Endodermal cell (in vitro differentiated cells): ENCODE measurements around the gene KAZN. TPM values are rescaled to one million over a fixed set of nuclear protein-coding genes. Genes with fewer than 3 reads are reported as not detected.

Experiments
- DNase-seq: peaks from one replicate; pipeline ENCODE4 v3.0.0-alpha.2; 2017
- H3K27ac ChIP-seq: 2 replicates; pipeline ENCODE4 v1.5.1; 2013; ENCODE audit warnings: mild to moderate bottlenecking, low read depth, low read length, moderate library complexity
- H3K27me3 ChIP-seq: 2 replicates; pipeline ENCODE4 v1.6.1; 2013; ENCODE audit warnings: mild to moderate bottlenecking, low read length, moderate library complexity; ENCODE audit not compliant: insufficient read depth, control insufficient read depth, poor library complexity, severe bottlenecking
- H3K36me3 ChIP-seq: 2 replicates; pipeline ENCODE4 v1.7.0; 2013; ENCODE audit warnings: mild to moderate bottlenecking, low read length, moderate library complexity; ENCODE audit not compliant: control insufficient read depth, insufficient read depth
- H3K4me1 ChIP-seq: one replicate; pipeline ENCODE4 v1.7.0; 2013; ENCODE audit warnings: low read length; ENCODE audit not compliant: control insufficient read depth, insufficient read depth
- H3K4me3 ChIP-seq: 2 replicates; pipeline ENCODE4 v1.5.1; 2013; ENCODE audit warnings: mild to moderate bottlenecking, low read length, moderate library complexity
- H3K9ac ChIP-seq: 2 replicates; pipeline ENCODE4 v1.6.1; 2013; ENCODE audit warnings: mild to moderate bottlenecking, low read length, moderate library complexity; ENCODE audit not compliant: poor library complexity, severe bottlenecking; ENCODE audit errors: extremely low read depth
- H3K9me3 ChIP-seq: 2 replicates; pipeline ENCODE4 v1.6.1; 2013; ENCODE audit warnings: mild to moderate bottlenecking, low read length, moderate library complexity; ENCODE audit not compliant: control insufficient read depth
- H3K27ac Mint-ChIP-seq: 2 replicates; pipeline ENCODE4 v1.8.0; 2020; ENCODE audit warnings: mixed read lengths
- H3K27me3 Mint-ChIP-seq: 2 replicates; pipeline ENCODE4 v1.8.0; 2021; ENCODE audit warnings: mild to moderate bottlenecking, mixed read lengths; ENCODE audit not compliant: insufficient read depth
- H3K36me3 Mint-ChIP-seq: 2 replicates; pipeline ENCODE4 v1.8.0; 2020; ENCODE audit warnings: low read depth, mixed read lengths
- H3K4me1 Mint-ChIP-seq: 2 replicates; pipeline ENCODE4 v1.8.0; 2020; ENCODE audit warnings: mixed read lengths
- H3K4me3 Mint-ChIP-seq: 2 replicates; pipeline ENCODE4 v1.8.0; 2020; ENCODE audit warnings: mild to moderate bottlenecking, moderate library complexity, mixed read lengths
- H3K9me3 Mint-ChIP-seq: 2 replicates; pipeline ENCODE4 v1.8.0; 2020; ENCODE audit warnings: mild to moderate bottlenecking, mixed read lengths
- CTCF ChIP-seq: fragments of 200-600 bp; sonication (generic); conservative IDR thresholded peaks from 2 replicates; pipeline ENCODE4 v1.5.0; 2021; ENCODE audit warnings: antibody characterized with exemption, mild to moderate bottlenecking
- WGBS, 2 experiments: methylation state at CpG; one replicate each; pipeline versions ENCODE4 v1.1.5 to v1.1.7; 2013; ENCODE audit warnings: missing lambda C conversion rate in 2 of 2, mixed read lengths in 1 of 2; ENCODE audit not compliant: insufficient coverage in 1 of 2, insufficient read length in 1 of 2; 5-methylcytosine and 5-hydroxymethylcytosine counted together
- total RNA-seq, 2 donors: library from RNA; stranded (reverse); fragmentation: NEBNext Ultra II Directional in 1 of 2; extraction: Animal tissue kit (Norgen Biotek cat#: 25700) in 1 of 2; gene quantifications; 2 replicates in 1 of 2; 3 replicates in 1 of 2; pipeline ENCODE4 v1.2.1, GENCODE V29; 2021

Gene KAZN
- total RNA-seq, 2 donors from 2014 or later, result 12.4 to 13.9 TPM

- WGBS, 2 experiments, result 88 to 100% methylated on average over 1 to 2 of the region's 2 CpGs
- Mint-ChIP-seq H3K27ac (no peak overlapping the region), H3K36me3 (no peaks in the 10 kb centered on the region), H3K9me3 (peaks cover 8% of the 10 kb centered on the region), H3K4me3 (no peak overlapping the region), H3K4me1 (peaks cover 30% of the 10 kb centered on the region), H3K27me3 (no peaks in the 10 kb centered on the region)
- Histone ChIP-seq H3K4me3 (no peak overlapping the region), H3K4me1 (peaks cover 12% of the 10 kb centered on the region), H3K9ac (no peak overlapping the region), H3K36me3 (no peaks in the 10 kb centered on the region), H3K27me3 (no peaks in the 10 kb centered on the region), H3K9me3 (no peaks in the 10 kb centered on the region), H3K27ac (no peak overlapping the region)
- TF ChIP-seq CTCF, result no peak
- DNase-seq, result no peak
Observed at GRCh38 chr1:14661222-14661621, 62.7 kb downstream of the KAZN start.

- no peaks in the 10 kb centered on the region for H3K36me3 Mint-ChIP-seq
- DNase-seq, result no peak
Observed at GRCh38 chr1:14662116-14662515, 63.6 kb downstream of the KAZN start.

GRCh38 chr1:14663773-14664172 is 65.3 kb downstream of the KAZN start:
- H3K27ac Mint-ChIP-seq, result no peak overlapping the region
- no peaks in the 10 kb centered on the region for H3K36me3 ChIP-seq
- H3K4me1 Mint-ChIP-seq, result peaks cover 32% of the 10 kb centered on the region
- no peaks in the 10 kb centered on the region for H3K27me3 Mint-ChIP-seq
- no peak overlapping the region for H3K4me3 Mint-ChIP-seq
- 98% methylated on average over 5 to 6 of the region's 6 CpGs for WGBS, 2 experiments
- H3K27me3 ChIP-seq, result no peaks in the 10 kb centered on the region
- H3K4me1 ChIP-seq, result peaks cover 13% of the 10 kb centered on the region
- no peak overlapping the region for H3K27ac ChIP-seq
- H3K36me3 Mint-ChIP-seq, result no peaks in the 10 kb centered on the region
- no peak for DNase-seq
- H3K4me3 ChIP-seq, result no peak overlapping the region
- no peaks in the 10 kb centered on the region for H3K9me3 ChIP-seq
- no peak for TF ChIP-seq CTCF
- H3K9me3 Mint-ChIP-seq, result peaks cover 8% of the 10 kb centered on the region
- no peak overlapping the region for H3K9ac ChIP-seq

More at GRCh38 chr1:14662116-14662515, 63.6 kb downstream of the KAZN start:
- Mint-ChIP-seq H3K4me3 (no peak overlapping the region), H3K4me1 (peaks cover 30% of the 10 kb centered on the region), H3K9me3 (peaks cover 8% of the 10 kb centered on the region), H3K27ac (no peak overlapping the region), H3K27me3 (no peaks in the 10 kb centered on the region)
- 92 to 100% methylated on average over 6 to 9 of the region's 9 CpGs for whole genome bisulfite sequencing, 2 experiments
- H3K27ac ChIP-seq, result no peak overlapping the region
- no peaks in the 10 kb centered on the region for H3K36me3 ChIP-seq
- no peak for TF ChIP-seq CTCF
- no peak overlapping the region for H3K9ac ChIP-seq
- no peaks in the 10 kb centered on the region for H3K9me3 ChIP-seq
- peaks cover 12% of the 10 kb centered on the region for H3K4me1 ChIP-seq
- H3K27me3 ChIP-seq, result no peaks in the 10 kb centered on the region
- H3K4me3 ChIP-seq, result no peak overlapping the region
